HG02623 (cell line): Measurements from ENCODE around the gene MYOCD.

Source experiments
- ATAC-seq: cut with Tn5 transposase; IDR thresholded peaks from one replicate; pipeline ENCODE4 v1.9.1; 2021; ENCODE audit warnings: moderate library complexity; ENCODE audit not compliant: unreplicated experiment

The MYOCD gene

GRCh38 chr17:12642034-12642433 lies 23.7 kb upstream of the MYOCD start:
- ATAC-seq: no peak

- no peak for ATAC-seq
Measured at GRCh38 chr17:12643822-12644221, 21.9 kb upstream of the MYOCD start.

GRCh38 chr17:12644623-12645022 lies 21.1 kb upstream of the MYOCD start:
- no peak for ATAC-seq

GRCh38 chr17:12646761-12647422 lies 18.8 kb upstream of the MYOCD start:
- no peak for ATAC-seq

GRCh38 chr17:12648498-12648897 lies 17.2 kb upstream of the MYOCD start:
- no peak for ATAC-seq

- ATAC-seq: no peak
Measured at GRCh38 chr17:12655936-12656335, 9.8 kb upstream of the MYOCD start.

- ATAC-seq: no peak
Measured at GRCh38 chr17:12656354-12656753, 9.3 kb upstream of the MYOCD start.

- ATAC-seq: no peak
Measured at GRCh38 chr17:12659500-12659899, 6.2 kb upstream of the MYOCD start.

GRCh38 chr17:12664252-12664651 lies 1.4 kb upstream of the MYOCD start:
- ATAC-seq: no peak

- no peak for ATAC-seq
Measured at GRCh38 chr17:12664894-12665262, 812 bp upstream of the MYOCD start.

- no peak for ATAC-seq
Measured at GRCh38 chr17:12666718-12667117, 1.0 kb downstream of the MYOCD start.

- ATAC-seq: no peak
Measured at GRCh38 chr17:12667299-12667958, 1.7 kb downstream of the MYOCD start.

GRCh38 chr17:12671906-12672305 lies 6.2 kb downstream of the MYOCD start:
- no peak for ATAC-seq

- no peak for ATAC-seq
Measured at GRCh38 chr17:12672947-12673346, 7.3 kb downstream of the MYOCD start.

GRCh38 chr17:12673788-12674187 lies 8.1 kb downstream of the MYOCD start:
- ATAC-seq: no peak

- no peak for ATAC-seq
Measured at GRCh38 chr17:12680407-12680897, 14.8 kb downstream of the MYOCD start.

- ATAC-seq: no peak
Measured at GRCh38 chr17:12680993-12681392, 15.3 kb downstream of the MYOCD start.

GRCh38 chr17:12683299-12683698 lies 17.6 kb downstream of the MYOCD start:
- ATAC-seq: no peak

GRCh38 chr17:12686486-12686885 lies 20.8 kb downstream of the MYOCD start:
- no peak for ATAC-seq

GRCh38 chr17:12688382-12688781 lies 22.7 kb downstream of the MYOCD start:
- no peak for ATAC-seq

GRCh38 chr17:12691173-12691572 lies 25.5 kb downstream of the MYOCD start:
- ATAC-seq: no peak

GRCh38 chr17:12693640-12694039 lies 27.9 kb downstream of the MYOCD start:
- no peak for ATAC-seq

- ATAC-seq: no peak
Measured at GRCh38 chr17:12706070-12706469, 40.4 kb downstream of the MYOCD start.
